GM12878 (cell line): Measurements from ENCODE around the gene ZSWIM2. TPM values are rescaled to one million over a fixed set of nuclear protein-coding genes. Genes with fewer than 3 reads are reported as not detected.

Experiments
- ATAC-seq: fragments of 200-7000 bp; cut with Tn5 transposase; 3 replicates; pipeline ENCODE4 v1.9.1; 2020; ENCODE audit warnings: mild to moderate bottlenecking, moderate library complexity
- BruUV-seq: library from RNA; stranded (reverse); fragments of 400-500 nt; replicated peaks from 2 replicates; lab custom pipeline; 2021; lab: Mats Ljungman, UMichigan
- CTCF ChIA-PET: fragments of 300-600 bp; sonication (Branson Sonifier 250); formaldehyde crosslinking; extraction: SDS; loops from one replicate; lab custom pipeline; 2021; ENCODE audit warnings: inconsistent platforms; lab: Yijun Ruan, JAX
- POLR2A ChIA-PET: fragments of 350-600 bp; formaldehyde crosslinking; extraction: SDS; loops from one replicate; lab custom pipeline; 2021; ENCODE audit warnings: inconsistent platforms; lab: Charles Lee
- RAD21 ChIA-PET: fragments of 300-600 bp; sonication (Branson Sonifier 250); formaldehyde crosslinking; loops from one replicate; lab custom pipeline; 2023; ENCODE audit warnings: antibody characterized with exemption; ENCODE audit not compliant: unreplicated experiment; lab: Charles Lee
- SMC1A ChIA-PET: fragments of 300-600 bp; sonication (Branson Sonifier 250); formaldehyde crosslinking; loops from one replicate; lab custom pipeline; 2023; ENCODE audit not compliant: unreplicated experiment, uncharacterized antibody; lab: Charles Lee
- DNase-seq: peaks from one replicate; pipeline ENCODE4 v3.0.0-alpha.2; 2011; ENCODE audit warnings: low read depth, low spot score
- FAIRE-seq: peaks from 3 replicates; lab custom pipeline; 2011; peaks lifted over from hg19 to GRCh38; lab: Jason Lieb, UNC
- H2AFZ ChIP-seq: 2 replicates; pipeline ENCODE4 v1.6.0; 2011; ENCODE audit warnings: low read depth, low read length, control low read depth; ENCODE audit not compliant: control insufficient read depth
- H3K27ac ChIP-seq: 2 replicates; pipeline ENCODE4 v1.5.1; 2011; ENCODE audit warnings: control low read depth; ENCODE audit not compliant: control insufficient read depth, insufficient read depth
- H3K27me3 ChIP-seq, 2 experiments: replicated peaks in 1 of 2; 2 replicates each; pipeline versions ENCODE4 v1.6.0 to v1.6.1; 2011; ENCODE audit warnings: low read length in 1 of 2; ENCODE audit not compliant: control insufficient read depth in 2 of 2, insufficient read depth in 2 of 2
- H3K36me3 ChIP-seq, 2 experiments: 2 replicates each; pipeline ENCODE4 v1.5.1; 2011; ENCODE audit warnings: low read length in 1 of 2; ENCODE audit not compliant: control insufficient read depth in 2 of 2, insufficient read depth in 2 of 2
- H3K4me1 ChIP-seq: 2 replicates; pipeline ENCODE4 v1.6.1; 2011; ENCODE audit warnings: mild to moderate bottlenecking, low read length, moderate library complexity, mixed read lengths; ENCODE audit not compliant: control insufficient read depth, insufficient read depth
- H3K4me2 ChIP-seq: 2 replicates; pipeline ENCODE4 v1.6.0; 2011; ENCODE audit warnings: control low read depth; ENCODE audit not compliant: control insufficient read depth, insufficient read depth
- H3K4me3 ChIP-seq: fragments of 200-600 bp; sonication (generic); 2 replicates; pipeline ENCODE4 v1.5.1; 2016
- H3K79me2 ChIP-seq: 2 replicates; pipeline ENCODE4 v1.6.0; 2011; ENCODE audit warnings: low read length; ENCODE audit not compliant: control insufficient read depth, insufficient read depth
- H3K9ac ChIP-seq: 2 replicates; pipeline ENCODE4 v1.8.0; 2011; ENCODE audit warnings: low read length, control low read depth, mixed read lengths; ENCODE audit not compliant: control insufficient read depth, insufficient read depth
- H3K9me3 ChIP-seq: replicated peaks from 3 replicates; pipeline ENCODE4 v1.5.1; 2011; ENCODE audit warnings: mild to moderate bottlenecking, low read length; ENCODE audit not compliant: control insufficient read depth, insufficient read depth
- H4K20me1 ChIP-seq: 2 replicates; pipeline ENCODE4 v1.6.0; 2011; ENCODE audit not compliant: control insufficient read depth, insufficient read depth
- BCL11A ChIP-seq: IDR thresholded peaks from 2 replicates; pipeline ENCODE4 v1.6.1; 2011; ENCODE audit warnings: low read depth, low read length
- CBX3 ChIP-seq: fragments of 200-600 bp; sonication (generic); IDR thresholded peaks from 2 replicates; pipeline ENCODE4 v1.6.1; 2016; ENCODE audit warnings: low read depth, borderline replicate concordance
- ELK1 ChIP-seq: IDR thresholded peaks from 2 replicates; pipeline ENCODE4 v1.6.1; 2012; ENCODE audit warnings: low read depth, low read length, improper control_type of control experiment
- IRF4 ChIP-seq: IDR thresholded peaks from 2 replicates; pipeline ENCODE4 v1.6.1; 2011; ENCODE audit warnings: low read depth, low read length
- KDM1A ChIP-seq: fragments of 200-600 bp; sonication (generic); IDR thresholded peaks from 2 replicates; pipeline ENCODE4 v1.6.1; 2016; ENCODE audit warnings: borderline replicate concordance
- MAX ChIP-seq: IDR thresholded peaks from 2 replicates; pipeline ENCODE4 v1.6.1; 2012; ENCODE audit warnings: low read depth, low read length, improper control_type of control experiment
- MXI1 ChIP-seq: fragments of 150-350 bp; IDR thresholded peaks from 2 replicates; pipeline ENCODE4 v1.6.1; 2011; ENCODE audit warnings: low read depth, mild to moderate bottlenecking, inconsistent platforms, low read length, improper control_type of control experiment
- NBN ChIP-seq: fragments of 450-650 bp; IDR thresholded peaks from 2 replicates; pipeline ENCODE4 v1.6.1; 2016
- NR2F1 ChIP-seq: fragments of 450-650 bp; conservative IDR thresholded peaks from 2 replicates; pipeline ENCODE4 v1.6.1; 2017; ENCODE audit warnings: mild to moderate bottlenecking
- PAX5 ChIP-seq: IDR thresholded peaks from 2 replicates; pipeline ENCODE4 v1.6.1; 2011; ENCODE audit warnings: low read depth, low read length, borderline replicate concordance
- RAD21 ChIP-seq: IDR thresholded peaks from 2 replicates; pipeline ENCODE4 v1.6.1; 2011; ENCODE audit warnings: mild to moderate bottlenecking, low read depth, low read length, moderate library complexity; ENCODE audit not compliant: insufficient read depth
- RB1 ChIP-seq: fragments of 450-650 bp; formaldehyde crosslinking; IDR thresholded peaks from 2 replicates; pipeline ENCODE4 v1.6.1; 2017; ENCODE audit warnings: mild to moderate bottlenecking, borderline replicate concordance
- RBBP5 ChIP-seq: fragments of 200-600 bp; sonication (generic); conservative IDR thresholded peaks from 2 replicates; pipeline ENCODE4 v1.6.1; 2016
- REST ChIP-seq: IDR thresholded peaks from 2 replicates; pipeline ENCODE4 v1.6.1; 2012; ENCODE audit warnings: mild to moderate bottlenecking, low read depth, low read length
- ZBTB40 ChIP-seq: fragments of 450-650 bp; IDR thresholded peaks from 2 replicates; pipeline ENCODE4 v1.6.1; 2016; ENCODE audit warnings: mild to moderate bottlenecking, moderate library complexity, borderline replicate concordance
- WGBS: methylation state at CpG from one replicate; pipeline ENCODE4 v1.1.6; 2016; ENCODE audit warnings: low lambda C conversion rate; ENCODE audit not compliant: insufficient replicate concordance, insufficient coverage; ENCODE audit errors: missing lambda C conversion rate; 5-methylcytosine and 5-hydroxymethylcytosine counted together
- in situ Hi-C: fragments of 300-500 bp; cut with MboI; formaldehyde crosslinking; loops from 9 replicates; pipeline ENCODE4 v1.14.3; 2018; ENCODE audit warnings: mixed read lengths
- intact Hi-C: fragments of 100-400 bp; cut with micrococcal nuclease; formaldehyde crosslinking; loops from one replicate; pipeline ENCODE4 v1.14.2; 2022; ENCODE audit not compliant: unreplicated experiment
- polyA plus RNA-seq, 11 experiments: library from polyadenylated mRNA; depleted of rRNA in 4 of 11; unstranded in 6 of 11; stranded (reverse) in 5 of 11; fragments of >200 nt; fragmentation: Nextera tagmentation in 4 of 11; fragmentation: Illumina TruSeq in 1 of 11; extraction: Ambion mirVana in 4 of 11; extraction: Trizol in 1 of 11; gene quantifications; 1 replicate in 1 of 11; 2 replicates in 10 of 11; pipeline versions ENCODE4 v1.2.1 to v1.2.3, GENCODE V29; 2011 to 2016; ENCODE audit warnings: inconsistent platforms in 2 of 11, missing spikeins in 2 of 11, low read depth in 1 of 11
- total RNA-seq, 4 experiments: library from RNA; depleted of rRNA in 3 of 4; stranded (reverse); fragments of >200 nt in 3 of 4; fragmentation: Illumina TruSeq in 1 of 4; extraction: Trizol in 1 of 4; gene quantifications; 2 replicates each; pipeline versions ENCODE4 v1.2.1 to v1.2.3, GENCODE V29; 2013 to 2021

ZSWIM2 gene
- total and polyA plus RNA-seq, 10 of the 15 experiments (the other 5 are each of a cell fraction or from before 2014, with no cell fraction given): not detected

- Histone ChIP-seq H3K4me2 (no peak overlapping the region), H3K9me3 (no peaks in the 10 kb centered on the region), H4K20me1 (no peaks in the 10 kb centered on the region), H3K4me3 (no peak overlapping the region), H2AFZ (no peak overlapping the region), H3K79me2 (no peaks in the 10 kb centered on the region), H3K9ac (no peak overlapping the region), H3K27ac (no peak overlapping the region), H3K27me3 (no peaks in the 10 kb centered on the region), H3K4me1 (no peaks in the 10 kb centered on the region), H3K36me3 (no peaks in the 10 kb centered on the region)
- WGBS: 60% methylated on average over 2 of the region's 2 CpGs
- TF ChIP-seq ELK1 (no peak), NBN (no peak), RB1 (no peak), RBBP5 (no peak), PAX5 (no peak), IRF4 (no peak), MXI1 (no peak), ZBTB40 (no peak), REST (no peak), MAX (no peak), BCL11A (no peak), NR2F1 (no peak), KDM1A (no peak), RAD21 (no peak), CBX3 (no peak)
- ChIA-PET CTCF (interaction anchor here (1.0 kb wide), 1 partner anchor 17 kb away, joined by 3 read pairs; no protein-coding TSS in a partner anchor), POLR2A (interaction anchor here (0.6 to 0.7 kb wide), 2 partner anchors 57 to 81 kb away, joined by 3 to 5 read pairs; no protein-coding TSS in a partner anchor), RAD21 (no interaction called here), SMC1A (interaction anchor here (0.6 to 1.5 kb wide), 2 partner anchors 94 to 102 kb away, joined by 3 read pairs; no protein-coding TSS in a partner anchor)
- in situ Hi-C loops (no loop called here), intact Hi-C loops (no loop called here)
- no peak for ATAC-seq
- FAIRE-seq: no peak
- no TSS peak for BruUV-seq
- no peak for DNase-seq
Measured at GRCh38 chr2:186892821-186893220, 43.9 kb upstream of the ZSWIM2 start.
